H1 (cell line): ENCODE data around the gene CPE. TPM values are rescaled to one million over a fixed set of nuclear protein-coding genes. Genes with fewer than 3 reads are reported as not detected.

Source experiments
- CTBP2 ChIP-seq: IDR thresholded peaks from 2 replicates; pipeline ENCODE4 v1.7.0; 2011; ENCODE audit warnings: borderline replicate concordance, mild to moderate bottlenecking, moderate library complexity, mixed read lengths, low read length; ENCODE audit not compliant: insufficient read depth, insufficient read length
- EGR1 ChIP-seq: IDR thresholded peaks from 2 replicates; pipeline ENCODE4 v1.6.1; 2011; ENCODE audit warnings: low read depth, low read length, borderline replicate concordance
- HDAC6 ChIP-seq: IDR thresholded peaks from one replicate; pipeline ENCODE4 v1.7.1; 2012; ENCODE audit warnings: low read depth, mild to moderate bottlenecking, inconsistent platforms, low read length, moderate library complexity
- SIX5 ChIP-seq: IDR thresholded peaks from 2 replicates; pipeline ENCODE4 v1.6.1; 2011; ENCODE audit warnings: mild to moderate bottlenecking, low read depth, low read length
- polyA plus RNA-seq, 7 experiments: library from polyadenylated mRNA; depleted of rRNA in 3 of 7; stranded (reverse) in 5 of 7; unstranded in 2 of 7; fragments of >200 nt in 5 of 7; fragments of 200-250 nt in 2 of 7; gene quantifications; 1 replicate in 5 of 7; 2 replicates in 1 of 7; 4 replicates in 1 of 7; pipeline versions ENCODE4 v1.2.1 to v1.2.3, GENCODE V29; 2011 to 2013; ENCODE audit warnings: missing spikeins in 2 of 7, mixed read lengths in 2 of 7
- total RNA-seq: library from RNA; stranded (reverse); fragmentation: NEBNext Ultra II Directional; extraction: Animal tissue kit (Norgen Biotek cat#: 25700); gene quantifications from 2 replicates; pipeline ENCODE4 v1.2.1, GENCODE V29; 2021

Gene CPE
- total and polyA plus RNA-seq, 2 of the 8 experiments (the other 6 are each of a cell fraction or from before 2014, with no cell fraction given) = 9.4 to 10.2 TPM

GRCh38 chr4:165524532-165525190, 145.9 kb downstream of the CPE start (continued):
- no peak for TF ChIP-seq SIX5
- no peak for TF ChIP-seq EGR1
- TF ChIP-seq HDAC6 = no peak
- TF ChIP-seq CTBP2 = no peak
